Mammary epithelial cell (primary cell): ENCODE measurements around the gene COL23A1.

Source experiments
- EZH2 ChIP-seq: IDR thresholded peaks from 2 replicates; pipeline ENCODE4 v1.6.1; 2012; ENCODE audit warnings: low read length, inconsistent platforms, borderline replicate concordance
- TF ChIP-seq, protein P1 (sequence below), 2 donors: IDR thresholded peaks in 1 of 2; conservative IDR thresholded peaks in 1 of 2; 2 replicates each; pipeline ENCODE4 v1.5.1; 2011 to 2012; ENCODE audit warnings: inconsistent platforms in 2 of 2, low read length in 2 of 2, mild to moderate bottlenecking in 2 of 2, control low read depth in 1 of 2, low read depth in 1 of 2; ENCODE audit not compliant: insufficient read depth in 1 of 2; ENCODE audit errors: extremely low read depth in 1 of 2

GRCh38 chr5:178224403-178224802 is 365.8 kb downstream of the COL23A1 start:
- TF ChIP-seq EZH2 = no peak
- TF ChIP-seq, protein P1, sequence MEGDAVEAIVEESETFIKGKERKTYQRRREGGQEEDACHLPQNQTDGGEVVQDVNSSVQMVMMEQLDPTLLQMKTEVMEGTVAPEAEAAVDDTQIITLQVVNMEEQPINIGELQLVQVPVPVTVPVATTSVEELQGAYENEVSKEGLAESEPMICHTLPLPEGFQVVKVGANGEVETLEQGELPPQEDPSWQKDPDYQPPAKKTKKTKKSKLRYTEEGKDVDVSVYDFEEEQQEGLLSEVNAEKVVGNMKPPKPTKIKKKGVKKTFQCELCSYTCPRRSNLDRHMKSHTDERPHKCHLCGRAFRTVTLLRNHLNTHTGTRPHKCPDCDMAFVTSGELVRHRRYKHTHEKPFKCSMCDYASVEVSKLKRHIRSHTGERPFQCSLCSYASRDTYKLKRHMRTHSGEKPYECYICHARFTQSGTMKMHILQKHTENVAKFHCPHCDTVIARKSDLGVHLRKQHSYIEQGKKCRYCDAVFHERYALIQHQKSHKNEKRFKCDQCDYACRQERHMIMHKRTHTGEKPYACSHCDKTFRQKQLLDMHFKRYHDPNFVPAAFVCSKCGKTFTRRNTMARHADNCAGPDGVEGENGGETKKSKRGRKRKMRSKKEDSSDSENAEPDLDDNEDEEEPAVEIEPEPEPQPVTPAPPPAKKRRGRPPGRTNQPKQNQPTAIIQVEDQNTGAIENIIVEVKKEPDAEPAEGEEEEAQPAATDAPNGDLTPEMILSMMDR (conservative IDR thresholded peaks at IDR 0.05 in 1 of 2, IDR thresholded peaks at IDR 0.05 in 1 of 2; ENCODE audit: extremely low read depth in 1 of 2, insufficient read depth in 1 of 2, low read depth in 1 of 2, low read length in 2 of 2) = no peak
